Progenitor cell of endocrine pancreas (in vitro differentiated cells): ENCODE measurements around the gene PKDREJ. TPM values are rescaled to one million over a fixed set of nuclear protein-coding genes. Genes with fewer than 3 reads are reported as not detected.

Experiments
- DNase-seq: peaks from one replicate; pipeline ENCODE4 v3.0.0; 2021; ENCODE audit warnings: low spot score; ENCODE audit not compliant: unreplicated experiment
- H3K27ac Mint-ChIP-seq: 2 replicates; pipeline ENCODE4 v1.8.0; 2021; ENCODE audit warnings: mild to moderate bottlenecking, moderate library complexity, mixed read lengths
- H3K27me3 Mint-ChIP-seq: 2 replicates; pipeline ENCODE4 v1.8.0; 2021; ENCODE audit warnings: mixed read lengths
- H3K36me3 Mint-ChIP-seq: 2 replicates; pipeline ENCODE4 v1.8.0; 2022; ENCODE audit warnings: mixed read lengths; ENCODE audit not compliant: insufficient read depth
- H3K4me1 Mint-ChIP-seq: 2 replicates; pipeline ENCODE4 v1.8.0; 2021; ENCODE audit warnings: low read depth, mixed read lengths
- H3K4me3 Mint-ChIP-seq: 2 replicates; pipeline ENCODE4 v1.8.0; 2021; ENCODE audit warnings: low read depth, mild to moderate bottlenecking, moderate library complexity, mixed read lengths
- H3K9me3 Mint-ChIP-seq: 2 replicates; pipeline ENCODE4 v1.8.0; 2021; ENCODE audit warnings: low read depth, mixed read lengths
- total RNA-seq: library from RNA; stranded (reverse); gene quantifications from 2 replicates; pipeline ENCODE4 v1.2.1, GENCODE V29; 2021
- TF ChIP-seq, protein P1 (sequence below): fragments of 200-600 bp; sonication (generic); IDR thresholded peaks from one replicate; pipeline ENCODE4 v1.5.0; 2021; ENCODE audit warnings: antibody characterized with exemption, mild to moderate bottlenecking; ENCODE audit not compliant: unreplicated experiment

PKDREJ gene
- total RNA-seq, 1 donor from 2014 or later = not detected

DNA sequence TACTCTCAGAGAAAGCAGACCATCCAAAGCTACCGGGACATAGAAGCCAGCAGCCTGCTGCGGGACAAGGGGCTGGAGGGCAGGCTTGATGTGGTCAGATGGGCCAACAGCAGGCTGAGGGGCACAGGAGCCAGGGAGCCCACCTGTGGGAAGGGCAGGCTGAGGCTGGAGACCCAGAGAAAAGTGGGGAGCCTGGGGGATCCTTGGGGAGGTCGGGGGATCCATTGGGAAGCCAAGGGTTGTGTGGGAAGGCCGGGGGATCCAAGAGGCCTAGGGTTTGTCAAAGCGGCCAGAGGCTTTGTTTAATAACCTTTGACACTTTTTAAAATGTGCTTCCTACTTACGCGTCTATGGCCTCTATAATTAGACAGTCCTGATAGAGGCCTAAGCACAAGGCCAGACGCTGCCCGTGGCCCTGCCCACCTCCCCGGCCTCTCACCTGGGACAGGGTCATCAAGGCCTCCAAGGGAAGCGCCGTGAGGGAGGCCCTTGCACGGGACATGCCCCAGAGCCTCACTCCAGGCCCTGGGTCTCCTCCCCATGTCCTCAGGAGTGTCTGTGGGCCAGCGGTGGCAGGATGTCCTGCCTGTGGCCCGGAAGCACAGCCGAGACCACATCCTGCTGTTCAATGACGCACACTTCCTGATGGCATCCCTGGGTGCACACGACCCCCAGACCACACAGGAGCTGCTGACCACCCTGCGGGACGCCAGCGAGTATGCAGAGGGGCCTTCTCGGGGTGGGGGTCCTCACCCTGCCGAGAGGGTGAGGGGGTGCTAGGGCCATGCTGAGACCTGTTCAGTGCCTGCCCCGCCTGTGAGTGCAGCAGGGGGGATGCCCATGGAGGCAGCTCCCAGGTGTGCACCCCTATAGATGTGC lies 25.0 kb upstream of the PKDREJ start:
- TF ChIP-seq, protein P1, sequence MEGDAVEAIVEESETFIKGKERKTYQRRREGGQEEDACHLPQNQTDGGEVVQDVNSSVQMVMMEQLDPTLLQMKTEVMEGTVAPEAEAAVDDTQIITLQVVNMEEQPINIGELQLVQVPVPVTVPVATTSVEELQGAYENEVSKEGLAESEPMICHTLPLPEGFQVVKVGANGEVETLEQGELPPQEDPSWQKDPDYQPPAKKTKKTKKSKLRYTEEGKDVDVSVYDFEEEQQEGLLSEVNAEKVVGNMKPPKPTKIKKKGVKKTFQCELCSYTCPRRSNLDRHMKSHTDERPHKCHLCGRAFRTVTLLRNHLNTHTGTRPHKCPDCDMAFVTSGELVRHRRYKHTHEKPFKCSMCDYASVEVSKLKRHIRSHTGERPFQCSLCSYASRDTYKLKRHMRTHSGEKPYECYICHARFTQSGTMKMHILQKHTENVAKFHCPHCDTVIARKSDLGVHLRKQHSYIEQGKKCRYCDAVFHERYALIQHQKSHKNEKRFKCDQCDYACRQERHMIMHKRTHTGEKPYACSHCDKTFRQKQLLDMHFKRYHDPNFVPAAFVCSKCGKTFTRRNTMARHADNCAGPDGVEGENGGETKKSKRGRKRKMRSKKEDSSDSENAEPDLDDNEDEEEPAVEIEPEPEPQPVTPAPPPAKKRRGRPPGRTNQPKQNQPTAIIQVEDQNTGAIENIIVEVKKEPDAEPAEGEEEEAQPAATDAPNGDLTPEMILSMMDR = no peak
- Mint-ChIP-seq H3K4me3 (no peak overlapping the region), H3K4me1 (no peaks in the 10 kb centered on the region), H3K27me3 (no peaks in the 10 kb centered on the region), H3K9me3 (no peaks in the 10 kb centered on the region), H3K27ac (no peak overlapping the region), H3K36me3 (peaks cover 28% of the 10 kb centered on the region)
- no peak for DNase-seq

DNA sequence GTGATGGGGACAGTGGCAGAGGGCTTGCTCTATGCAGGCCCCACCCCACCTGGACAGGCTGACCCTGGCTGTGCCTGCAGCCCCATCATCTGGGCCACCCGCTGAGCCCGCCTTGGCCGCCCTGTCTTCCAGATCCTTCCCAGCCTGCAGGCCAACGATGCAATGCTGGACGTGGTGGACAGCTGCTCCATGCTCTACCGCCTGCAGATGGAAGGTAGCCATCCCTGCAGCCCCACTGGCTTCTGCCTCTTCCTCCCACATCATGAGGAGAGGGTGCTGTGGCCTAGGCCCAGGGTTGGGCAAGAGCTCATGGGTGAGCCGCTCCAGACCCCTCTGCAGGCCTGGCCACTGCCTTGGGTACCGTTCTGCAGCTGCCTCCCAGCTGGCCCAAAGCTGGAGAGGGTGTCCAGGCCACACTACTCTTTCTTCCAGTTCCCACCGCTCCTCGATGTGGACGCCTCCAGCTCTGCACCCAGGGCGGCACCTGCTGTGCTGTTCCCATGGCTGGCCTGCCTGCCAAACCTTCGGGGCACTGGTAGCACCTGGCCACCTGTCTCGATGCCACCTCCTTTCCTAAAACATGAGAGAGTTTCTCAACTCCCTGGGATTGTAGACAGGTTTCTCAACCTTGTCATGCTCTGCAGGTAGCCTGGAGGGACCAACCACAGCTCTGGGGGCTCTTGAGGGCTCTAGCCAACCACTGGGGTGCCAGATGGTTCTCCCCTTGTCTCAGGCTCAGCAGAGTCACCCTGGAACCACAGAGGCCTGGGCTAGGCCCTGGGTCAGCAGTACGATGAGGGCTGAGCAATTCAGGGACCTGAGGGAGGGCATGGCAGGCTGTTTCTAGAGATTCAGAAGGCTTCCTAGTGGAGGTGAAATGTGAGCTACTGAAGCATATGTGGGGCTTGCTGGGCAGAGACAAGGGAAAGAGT lies 24.1 kb upstream of the PKDREJ start:
- TF ChIP-seq, protein P1 = no peak
- H3K4me1 Mint-ChIP-seq = no peaks in the 10 kb centered on the region
- no peaks in the 10 kb centered on the region for H3K9me3 Mint-ChIP-seq
- no peaks in the 10 kb centered on the region for H3K27me3 Mint-ChIP-seq
- H3K36me3 Mint-ChIP-seq = peaks cover 25% of the 10 kb centered on the region
- H3K27ac Mint-ChIP-seq = no peak overlapping the region
- DNase-seq = no peak
- no peak overlapping the region for H3K4me3 Mint-ChIP-seq

DNA sequence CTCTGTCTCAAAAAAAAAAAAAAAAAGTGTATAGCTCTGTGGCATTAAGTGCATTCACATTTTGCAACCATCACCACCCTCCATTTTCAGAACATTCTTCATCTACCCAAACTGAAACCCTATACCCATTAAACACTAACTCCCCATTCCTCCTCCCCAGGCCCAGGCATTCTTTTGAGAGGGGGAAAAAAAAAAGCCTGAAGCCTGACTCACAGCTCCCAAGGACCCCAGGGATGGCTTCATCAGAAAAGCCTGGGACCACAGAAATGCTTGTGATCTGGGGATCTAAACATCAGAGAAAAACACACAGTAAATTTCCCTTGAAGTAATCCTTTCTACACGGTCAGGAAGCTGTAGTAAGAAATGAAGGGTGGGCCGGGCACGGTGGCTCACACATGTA lies 22.9 kb upstream of the PKDREJ start:
- Mint-ChIP-seq H3K4me3 (no peak overlapping the region), H3K9me3 (no peaks in the 10 kb centered on the region), H3K36me3 (peaks cover 24% of the 10 kb centered on the region), H3K27ac (no peak overlapping the region), H3K27me3 (no peaks in the 10 kb centered on the region), H3K4me1 (no peaks in the 10 kb centered on the region)
- no peak for DNase-seq
- TF ChIP-seq, protein P1 = no peak

DNA sequence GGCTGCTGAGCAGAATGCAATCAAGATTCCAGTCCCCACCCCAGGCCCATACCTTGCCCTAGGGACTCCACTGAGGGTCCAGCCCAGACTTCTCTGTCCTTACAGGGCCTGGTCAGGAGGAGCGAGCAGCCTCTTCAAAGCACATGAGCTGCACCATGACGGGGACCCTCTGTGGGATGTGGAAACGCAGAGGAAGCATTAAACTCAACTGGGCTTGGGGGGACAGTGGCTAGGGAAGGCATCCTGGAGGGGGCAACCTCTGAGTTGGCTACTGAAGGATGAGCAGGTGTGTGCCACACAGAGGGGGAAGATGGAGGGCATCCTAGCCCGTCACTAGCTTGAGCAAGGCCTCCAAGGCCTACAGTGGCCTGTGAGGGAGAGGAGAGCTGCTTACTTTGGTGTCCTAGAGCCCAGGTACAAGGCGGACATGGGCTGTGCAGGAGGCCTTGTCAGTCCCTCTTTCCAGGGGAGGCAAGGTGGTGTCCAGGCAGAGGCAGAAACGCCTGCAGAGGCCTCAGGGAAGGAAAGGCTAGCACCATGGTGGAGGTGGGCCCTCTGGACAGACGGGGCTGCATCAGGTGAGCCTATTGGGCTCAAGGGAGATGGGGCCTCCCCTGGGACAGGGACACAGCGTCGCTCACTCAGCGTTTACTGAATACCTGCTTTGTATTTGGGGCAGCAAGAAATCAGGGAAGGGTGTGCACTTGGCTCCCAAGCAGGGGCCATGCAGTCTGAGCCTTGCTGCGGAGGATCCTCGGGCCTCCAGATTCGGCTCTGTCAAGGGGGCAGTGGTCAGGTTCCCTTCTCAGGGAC lies 18.9 kb upstream of the PKDREJ start:
- H3K4me1 Mint-ChIP-seq = no peaks in the 10 kb centered on the region
- TF ChIP-seq, protein P1 = no peak
- no peaks in the 10 kb centered on the region for H3K27me3 Mint-ChIP-seq
- H3K9me3 Mint-ChIP-seq = no peaks in the 10 kb centered on the region
- no peak overlapping the region for H3K4me3 Mint-ChIP-seq
- H3K36me3 Mint-ChIP-seq = peaks cover 21% of the 10 kb centered on the region
- no peak overlapping the region for H3K27ac Mint-ChIP-seq
- no peak for DNase-seq
